HepG2 (cell line): ENCODE measurements around the gene TMEM253. TPM values are rescaled to one million over a fixed set of nuclear protein-coding genes. Genes with fewer than 3 reads are reported as not detected.
A peak's percentile ranks its signal among the peaks of the same experiment; 100 is the strongest.

ENCODE experiments used
- AKAP8 ChIP-seq: sonication (generic); formaldehyde crosslinking; IDR thresholded peaks from 2 replicates; pipeline ENCODE4 v1.5.1; 2020; ENCODE audit warnings: mild to moderate bottlenecking, missing genetic modification reagents
- DRAP1 ChIP-seq: IDR thresholded peaks from 2 replicates; pipeline ENCODE4 v1.6.1; 2016; ENCODE audit warnings: missing genetic modification reagents, missing compliant biosample characterization
- ELF3 ChIP-seq: IDR thresholded peaks from 2 replicates; pipeline ENCODE4 v1.6.1; 2016; ENCODE audit warnings: missing genetic modification reagents, missing compliant biosample characterization
- FOXK1 ChIP-seq: sonication (generic); formaldehyde crosslinking; IDR thresholded peaks from 2 replicates; pipeline ENCODE4 v1.4.0; 2020; ENCODE audit warnings: low read depth, missing genetic modification reagents, borderline replicate concordance
- GATAD2A ChIP-seq: IDR thresholded peaks from 2 replicates; pipeline ENCODE4 v1.6.1; 2016
- GFI1 ChIP-seq: sonication (generic); formaldehyde crosslinking; IDR thresholded peaks from 2 replicates; pipeline ENCODE4 v1.5.0; 2020; ENCODE audit warnings: missing genetic modification reagents, mild to moderate bottlenecking, borderline replicate concordance
- HOXA3 ChIP-seq: sonication (generic); formaldehyde crosslinking; IDR thresholded peaks from 2 replicates; pipeline ENCODE4 v1.5.0; 2020; ENCODE audit warnings: missing genetic modification reagents
- JUN ChIP-seq: sonication (generic); formaldehyde crosslinking; IDR thresholded peaks from 2 replicates; pipeline ENCODE4 v1.4.0; 2020; ENCODE audit warnings: mild to moderate bottlenecking, missing genetic modification reagents
- KAT8 ChIP-seq: IDR thresholded peaks from 2 replicates; pipeline ENCODE4 v1.6.1; 2016; ENCODE audit warnings: missing genetic modification reagents, missing compliant biosample characterization
- KDM6A ChIP-seq: IDR thresholded peaks from 2 replicates; pipeline ENCODE4 v1.6.1; 2016; ENCODE audit warnings: low read depth
- MAFF ChIP-seq: IDR thresholded peaks from 2 replicates; pipeline ENCODE4 v1.6.1; 2011; ENCODE audit warnings: low read depth, low read length, improper control_type of control experiment
- PITX1 ChIP-seq: sonication (generic); formaldehyde crosslinking; IDR thresholded peaks from 2 replicates; pipeline ENCODE4 v1.5.1; 2020; ENCODE audit warnings: mild to moderate bottlenecking, missing genetic modification reagents
- POLR2AphosphoS2 ChIP-seq: IDR thresholded peaks from 2 replicates; pipeline ENCODE4 v1.6.1; 2011; ENCODE audit warnings: low read depth, low read length, improper control_type of control experiment
- PRMT3 ChIP-seq: sonication (generic); formaldehyde crosslinking; IDR thresholded peaks from 2 replicates; pipeline ENCODE4 v1.8.1; 2022; ENCODE audit warnings: low read depth, mild to moderate bottlenecking, moderate library complexity, missing genetic modification reagents, borderline replicate concordance
- RAD21 ChIP-seq: fragments of 450-650 bp; formaldehyde crosslinking; IDR thresholded peaks from 2 replicates; pipeline ENCODE4 v1.5.0; 2020; ENCODE audit warnings: mild to moderate bottlenecking
- SKIL ChIP-seq: sonication (generic); formaldehyde crosslinking; IDR thresholded peaks from 2 replicates; pipeline ENCODE4 v1.8.0; 2022; ENCODE audit warnings: missing genetic modification reagents, mild to moderate bottlenecking, moderate library complexity, borderline replicate concordance
- TOE1 ChIP-seq: sonication (generic); formaldehyde crosslinking; IDR thresholded peaks from 2 replicates; pipeline ENCODE4 v1.4.0; 2020; ENCODE audit warnings: mild to moderate bottlenecking, missing genetic modification reagents
- ZKSCAN1 ChIP-seq: fragments of 150-350 bp; IDR thresholded peaks from 2 replicates; pipeline ENCODE4 v1.6.1; 2014; ENCODE audit warnings: low read length
- ZNF124 ChIP-seq: sonication (generic); formaldehyde crosslinking; IDR thresholded peaks from 2 replicates; pipeline ENCODE4 v1.4.0; 2020; ENCODE audit warnings: missing genetic modification reagents
- ZNF18 ChIP-seq: sonication (generic); formaldehyde crosslinking; IDR thresholded peaks from 2 replicates; pipeline ENCODE4 v1.8.0; 2022; ENCODE audit warnings: mild to moderate bottlenecking, missing genetic modification reagents; ENCODE audit not compliant: insufficient replicate concordance
- ZNF503 ChIP-seq: sonication (generic); formaldehyde crosslinking; IDR thresholded peaks from 2 replicates; pipeline ENCODE4 v1.4.0; 2020; ENCODE audit warnings: missing genetic modification reagents
- ZNF556 ChIP-seq: sonication (generic); formaldehyde crosslinking; IDR thresholded peaks from 2 replicates; pipeline ENCODE4 v1.4.0; 2020; ENCODE audit warnings: mild to moderate bottlenecking, missing genetic modification reagents, borderline replicate concordance
- ZNF691 ChIP-seq: sonication (generic); formaldehyde crosslinking; IDR thresholded peaks from 2 replicates; pipeline ENCODE4 v1.4.0; 2020; ENCODE audit warnings: missing genetic modification reagents, low read depth, mild to moderate bottlenecking, borderline replicate concordance
- ZNF746 ChIP-seq: sonication (generic); formaldehyde crosslinking; IDR thresholded peaks from 2 replicates; pipeline ENCODE4 v1.8.0; 2022; ENCODE audit warnings: mild to moderate bottlenecking, missing genetic modification reagents
- ZSCAN22 ChIP-seq: sonication (generic); formaldehyde crosslinking; IDR thresholded peaks from 2 replicates; pipeline ENCODE4 v1.4.0; 2020; ENCODE audit warnings: mild to moderate bottlenecking, missing genetic modification reagents
- polyA plus RNA-seq, 8 experiments: library from polyadenylated mRNA; depleted of rRNA in 3 of 8; stranded (reverse) in 7 of 8; unstranded in 1 of 8; fragments of >200 nt; fragmentation: Illumina TruSeq in 4 of 8; extraction: Trizol in 4 of 8; gene quantifications; 2 replicates each; pipeline versions ENCODE4 v1.2.1 to v1.2.3, GENCODE V29; 2011 to 2016; ENCODE audit warnings: low read depth in 4 of 8, missing spikeins in 1 of 8, mixed read lengths in 1 of 8; ENCODE audit not compliant: insufficient read depth in 1 of 8
- total RNA-seq, 5 experiments: library from RNA; depleted of rRNA; stranded (reverse); fragments of >200 nt; fragmentation: Illumina TruSeq; extraction: Trizol; gene quantifications; 2 replicates each; pipeline ENCODE4 v1.2.3, GENCODE V29; 2016; ENCODE audit warnings: low read depth in 1 of 5

TMEM253 gene
- total and polyA plus RNA-seq, 2 of the 13 experiments (the other 11 are each of a cell fraction or from before 2014, with no cell fraction given), result 0.29 to 0.45 TPM

GRCh38 chr14:21054123-21054767 is 46.6 kb upstream of the TMEM253 start (continued):
- TF ChIP-seq ZNF691 (CRISPR knock-in tag) (peak; percentile 67; the same call in 1 of the 2 replicates), KDM6A (CRISPR knock-in tag) (peak; percentile 98), MAFF (0 out of 2 replicates have a peak, but pooled peaks have one; percentile 1), ZNF503 (CRISPR knock-in tag) (peak; percentile 93), ZNF746 (CRISPR knock-in tag) (peak; percentile 88; the same call in 1 of the 2 replicates), RAD21 (CRISPR knock-in tag) (peak; percentile 32; the same call in 1 of the 2 replicates), POLR2AphosphoS2 (no peak), GATAD2A (peak; percentile 97), ELF3 (CRISPR knock-in tag) (peak; percentile 99), SKIL (CRISPR knock-in tag) (peak; percentile 89; the same call in 1 of the 2 replicates), JUN (CRISPR knock-in tag) (peak; percentile 74; the same call in 1 of the 2 replicates), ZNF556 (CRISPR knock-in tag) (peak; percentile 74; the same call in 1 of the 2 replicates), ZNF124 (CRISPR knock-in tag) (peak; percentile 83), PRMT3 (CRISPR knock-in tag) (peak; percentile 57; the same call in 1 of the 2 replicates), HOXA3 (CRISPR knock-in tag) (peak; percentile 90), PITX1 (CRISPR knock-in tag) (peak; percentile 90), GFI1 (CRISPR knock-in tag) (peak; percentile 99), ZKSCAN1 (no peak), AKAP8 (CRISPR knock-in tag) (no peak), TOE1 (CRISPR knock-in tag) (peak; percentile 65; the same call in 1 of the 2 replicates), KAT8 (peak; percentile 83), ZNF18 (CRISPR knock-in tag) (peak; percentile 95), ZSCAN22 (no peak), FOXK1 (CRISPR knock-in tag) (peak; percentile 93), DRAP1 (CRISPR knock-in tag) (peak; percentile 93)
